NCI-H1092 treated with DMSO at 0.1 percent for 48 hours (cell line): ENCODE measurements around the gene MAP1S.

Experiments
- DNase-seq: peaks from one replicate; lab custom pipeline; 2025; lab: John Stamatoyannopoulos, UW

MAP1S gene

DNA sequence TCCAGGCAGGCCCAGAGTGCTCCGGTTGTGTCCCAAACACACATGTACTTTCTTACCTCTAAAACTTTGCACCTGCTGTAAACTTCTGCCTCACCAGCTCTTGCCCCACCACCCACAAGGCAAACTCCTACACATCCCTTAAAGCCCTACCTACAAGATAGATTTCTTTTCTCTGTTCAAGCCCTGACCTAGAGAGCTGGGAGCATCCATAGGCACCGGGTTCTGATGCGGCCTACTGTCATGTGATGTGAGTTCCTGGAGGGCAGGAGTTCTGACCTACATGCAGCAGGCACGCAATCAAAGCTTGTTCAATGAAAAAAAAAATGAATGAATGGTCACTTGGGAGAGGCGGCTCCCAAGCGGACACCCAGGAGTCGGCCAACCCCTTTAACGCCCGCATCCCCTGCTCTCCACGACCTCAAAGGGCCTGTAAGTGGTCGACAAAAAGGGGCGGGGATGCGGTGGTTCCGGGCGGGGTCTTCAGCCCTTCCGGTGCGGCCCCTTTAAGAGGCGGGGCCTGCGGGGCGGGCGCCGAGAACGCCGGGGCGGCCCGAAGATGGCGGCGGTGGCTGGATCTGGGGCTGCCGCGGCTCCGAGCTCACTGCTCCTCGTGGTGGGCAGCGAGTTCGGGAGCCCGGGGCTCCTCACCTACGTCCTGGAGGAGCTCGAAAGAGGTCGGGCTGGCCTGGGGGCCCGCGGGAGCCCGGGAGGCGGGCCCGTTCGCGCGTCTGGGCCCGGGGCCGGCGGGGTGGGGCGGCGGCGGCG, at the start of gene MAP1S:
Gene MAP1S (plus strand): TSS at position 534 of the 765 bp plus-strand sequence. CDS start 23 bp downstream, at position 557.
- DNase-seq: peak; percentile 45

- no peak for DNase-seq
These were observed 47.4 kb upstream of the MAP1S start for GRCh38 chr19:17671906-17672305.

GRCh38 chr19:17673937-17674799, 45.1 kb upstream of the MAP1S start:
- DNase-seq: no peak

DNA sequence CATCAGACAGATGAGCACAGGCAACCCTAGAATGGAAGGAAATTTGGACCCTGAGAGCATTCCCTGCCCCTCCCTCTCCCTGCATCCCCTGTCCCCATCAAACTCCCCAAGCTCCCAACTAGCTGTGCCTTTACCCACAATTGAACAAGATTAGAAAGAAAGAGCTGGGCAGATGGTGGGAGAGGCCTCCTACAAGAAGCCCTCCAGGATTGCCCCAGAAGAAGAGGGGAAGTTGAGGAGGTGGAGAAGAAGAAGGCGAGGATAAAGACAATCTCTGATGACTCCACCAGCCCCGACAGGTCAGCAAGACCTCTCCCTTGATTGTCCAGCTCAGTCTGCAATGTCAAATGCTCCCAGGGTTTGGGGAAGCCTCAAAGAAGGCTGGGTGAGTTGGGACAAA, 43.0 kb upstream of the MAP1S start:
- DNase-seq: no peak

DNA sequence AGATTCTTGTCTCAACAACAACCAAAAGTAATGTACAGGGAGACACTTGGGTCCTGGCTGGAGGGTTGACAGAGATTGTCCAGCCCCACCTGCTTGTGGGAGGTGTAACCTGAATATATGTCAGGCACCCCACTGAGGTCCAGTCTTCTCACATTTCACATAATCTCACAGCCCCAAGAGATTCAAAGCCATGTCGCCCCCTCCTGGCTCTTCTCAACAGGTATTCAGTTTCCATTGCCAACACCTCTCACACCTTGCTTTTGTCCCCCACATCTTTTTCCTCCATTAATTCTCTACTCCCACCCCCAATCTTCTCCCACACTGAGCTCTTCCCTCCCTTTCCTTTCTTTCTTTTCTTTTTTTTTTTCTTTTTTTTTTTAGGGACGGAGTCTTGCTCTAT, 42.3 kb upstream of the MAP1S start:
- DNase-seq: no peak

GRCh38 chr19:17678836-17679235, 40.4 kb upstream of the MAP1S start:
- DNase-seq: no peak

DNA sequence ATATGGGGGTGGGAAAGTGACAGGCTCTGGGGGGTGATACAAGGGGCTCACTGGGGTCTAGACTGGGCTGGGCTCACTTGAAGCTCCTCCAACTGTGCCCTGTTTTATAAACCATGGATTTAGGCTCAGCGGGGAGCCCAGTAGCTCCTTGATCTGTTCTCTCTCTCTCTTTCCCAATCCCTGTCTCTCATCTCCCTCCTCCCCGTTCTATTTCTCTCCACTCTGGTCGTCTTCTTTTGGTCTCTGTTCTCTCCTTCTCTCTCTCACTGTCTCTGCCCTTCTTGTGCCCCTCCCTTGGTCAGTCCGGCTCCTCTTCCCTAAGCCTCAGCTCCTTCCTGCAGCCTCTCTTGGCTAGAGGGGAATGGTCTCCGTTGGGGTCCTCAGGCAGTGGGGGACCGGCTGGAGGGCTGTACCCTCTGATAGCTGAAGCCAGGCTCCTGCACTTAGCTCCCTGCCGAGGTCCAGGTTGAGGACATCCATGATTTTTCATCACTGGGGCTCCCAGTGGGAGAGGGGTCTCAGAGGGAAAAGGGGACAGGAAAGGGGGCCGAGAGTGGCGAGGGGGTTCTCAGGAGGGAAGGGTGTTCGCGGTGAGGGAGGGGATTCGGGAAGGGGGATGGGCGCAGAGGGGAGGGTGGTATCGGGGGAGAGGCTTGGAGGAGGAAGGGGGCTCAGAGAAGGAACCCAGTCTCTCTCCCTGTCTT, 39.6 kb upstream of the MAP1S start:
- DNase-seq: no peak

- no peak for DNase-seq
These were observed 39.0 kb upstream of the MAP1S start for GRCh38 chr19:17680230-17680722.

GRCh38 chr19:17681505-17682125, 37.7 kb upstream of the MAP1S start:
- no peak for DNase-seq

DNA sequence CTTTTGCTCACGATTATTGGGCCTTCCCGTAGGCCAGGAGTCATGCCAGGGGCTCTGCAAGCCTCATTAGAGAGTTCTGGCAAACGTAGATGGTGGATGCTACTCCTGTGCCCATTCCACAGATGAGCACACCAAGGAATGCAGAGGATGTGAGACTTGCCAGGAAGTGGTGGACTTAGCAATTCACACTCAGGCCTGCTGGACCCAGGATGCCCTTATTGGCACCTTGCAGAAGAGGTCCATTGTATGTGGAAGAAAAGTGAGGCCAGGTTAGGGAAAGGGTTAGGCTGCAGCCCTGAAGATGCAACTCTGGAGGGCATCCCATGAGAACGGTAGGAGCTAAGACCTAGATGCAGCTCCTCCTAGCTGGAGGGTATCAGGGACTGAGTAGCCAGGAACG, 37.0 kb upstream of the MAP1S start:
- DNase-seq: no peak

DNA sequence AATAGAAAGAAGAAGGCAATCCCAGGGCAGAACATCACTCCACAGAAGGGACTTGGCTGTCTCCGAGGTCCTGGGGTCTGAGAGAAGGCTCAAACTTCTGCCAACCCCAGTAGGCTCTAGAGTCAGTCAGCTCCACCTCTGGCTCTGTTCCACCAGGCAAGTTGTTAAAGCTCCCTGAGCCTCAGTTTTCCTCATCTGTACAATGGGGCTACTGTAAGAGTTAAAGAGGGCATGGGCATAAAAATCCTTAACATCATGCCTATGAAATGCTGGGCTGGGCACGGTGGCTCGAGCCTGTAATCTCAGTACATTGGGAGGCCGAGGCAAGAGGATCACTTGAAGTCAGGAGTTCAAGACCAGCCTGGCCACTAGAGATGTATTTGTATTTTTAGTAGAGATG, 36.2 kb upstream of the MAP1S start:
- DNase-seq: no peak

DNA sequence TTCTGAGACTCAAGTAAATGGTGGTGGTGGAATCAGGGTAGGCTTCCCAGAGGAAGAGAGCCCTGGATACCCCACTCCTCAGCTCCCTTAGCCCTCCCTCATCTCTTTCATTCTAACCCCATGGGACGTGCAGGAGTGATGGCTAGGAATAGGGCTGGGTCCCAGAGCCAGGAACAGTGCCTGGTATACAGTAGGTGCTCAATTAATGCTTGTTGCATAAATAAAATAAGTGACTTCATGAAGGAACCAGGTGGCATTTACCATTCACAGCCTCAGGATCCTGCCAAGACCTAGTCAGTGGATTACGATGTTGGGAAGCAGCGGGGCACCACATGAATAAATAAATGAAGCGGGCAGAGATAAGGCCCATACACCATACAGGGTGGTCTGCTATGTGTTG, 35.0 kb upstream of the MAP1S start:
- DNase-seq: no peak

DNA sequence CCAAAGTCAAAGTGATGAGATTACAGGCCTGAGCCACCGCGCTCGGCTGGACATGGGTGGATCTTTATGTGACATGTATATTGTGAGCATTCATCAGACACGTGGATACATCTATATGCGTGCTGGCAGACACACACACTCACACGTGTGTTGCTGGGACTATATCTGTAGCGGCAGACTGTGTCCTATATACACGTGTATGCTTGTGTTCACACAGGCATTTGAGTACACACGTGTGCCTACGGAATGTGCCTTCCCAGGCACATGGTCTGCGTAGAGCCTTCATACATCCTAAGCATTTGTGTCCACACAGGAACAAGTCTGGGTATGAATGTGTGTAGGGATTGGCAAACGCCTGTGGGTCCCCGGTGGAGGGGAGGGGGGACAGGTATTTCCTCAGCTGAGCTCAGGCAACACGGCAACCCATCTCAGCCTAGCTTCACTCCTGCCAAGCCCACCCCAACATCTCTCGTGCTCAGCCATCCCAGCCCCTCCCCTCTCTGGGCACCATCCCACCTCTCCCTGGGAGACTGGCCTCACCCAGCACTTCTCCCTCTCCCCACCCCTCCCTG, 33.7 kb upstream of the MAP1S start:
- no peak for DNase-seq

- no peak for DNase-seq
These were observed 33.2 kb upstream of the MAP1S start for GRCh38 chr19:17686023-17686521.

GRCh38 chr19:17686592-17687024, 32.7 kb upstream of the MAP1S start:
- DNase-seq: peak; percentile 7

GRCh38 chr19:17687141-17687856, 32.0 kb upstream of the MAP1S start:
- no peak for DNase-seq

GRCh38 chr19:17687857-17688784, 31.2 kb upstream of the MAP1S start, which contains the start of gene UNC13A:
UNC13A (minus strand) TSS chr19:17688354; CDS start chr19:17688199, 155 bp downstream.
- peak; percentile 24 for DNase-seq

DNA sequence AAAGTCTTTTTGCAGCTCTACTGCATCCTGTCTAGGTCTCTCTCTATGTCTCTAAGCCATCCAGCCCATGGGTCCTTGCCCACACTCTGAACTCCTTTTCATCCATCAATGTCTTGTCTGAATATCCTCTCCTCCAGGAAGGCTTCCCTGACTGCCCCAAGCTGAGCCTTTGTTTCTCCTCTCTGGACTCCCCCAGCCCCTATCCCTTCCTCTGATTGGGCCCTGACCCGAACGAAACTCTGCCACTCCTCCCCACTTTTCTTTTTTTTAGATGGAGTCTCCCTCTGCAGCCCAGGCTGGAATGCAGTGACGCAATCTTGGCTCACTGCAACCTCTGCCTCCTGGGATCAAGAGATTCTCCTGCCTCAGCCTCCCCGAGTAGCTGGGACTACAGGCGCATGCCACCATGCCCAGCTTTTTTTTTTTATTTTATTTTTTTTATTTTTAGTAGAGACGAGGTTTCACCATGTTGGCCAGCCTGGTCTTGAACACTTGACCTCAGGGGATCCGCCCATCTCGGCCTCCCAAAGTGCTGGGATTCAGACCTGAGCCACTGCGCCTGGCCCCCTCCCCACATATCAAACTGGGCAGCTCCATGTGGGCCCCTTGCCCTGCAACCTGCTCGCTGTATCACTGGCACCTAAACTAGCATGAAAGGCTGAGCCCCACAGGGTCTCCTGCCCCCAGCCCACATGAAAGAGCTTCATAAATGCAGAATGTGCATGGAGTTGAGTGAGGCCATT, 30.3 kb upstream of the MAP1S start:
- no peak for DNase-seq

DNA sequence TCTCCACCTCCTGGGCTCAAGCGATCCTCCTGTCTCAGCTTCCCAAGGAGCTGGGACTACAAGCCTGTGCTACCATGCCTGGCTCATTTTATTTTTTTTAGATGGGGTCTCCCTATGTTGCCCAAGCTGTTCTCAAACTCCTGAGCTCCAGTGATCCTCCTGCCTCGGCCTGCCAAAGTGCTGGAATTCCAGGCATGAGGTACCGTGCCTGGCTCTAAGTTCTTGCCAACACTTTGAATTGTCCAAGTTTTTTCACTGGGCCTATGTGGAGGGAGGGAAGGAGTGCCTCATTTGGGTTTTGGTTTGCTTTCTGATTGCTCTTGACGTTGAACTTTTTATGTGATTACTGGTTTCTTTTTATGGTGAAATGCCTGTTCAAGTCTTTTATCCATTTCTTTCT, 26.7 kb upstream of the MAP1S start:
- DNase-seq: no peak
